Activated T-helper 9 cell treated with anti-CD3 and anti-CD28 coated beads, Interleukin-2, amount 50 U/mL, for 16 hours (primary cell): Measurements from ENCODE around the gene VAC14.

Experiments
- DNase-seq: peaks from one replicate; pipeline ENCODE4 v3.0.0-alpha.2; 2020; ENCODE audit warnings: low read depth

Gene VAC14

DNA sequence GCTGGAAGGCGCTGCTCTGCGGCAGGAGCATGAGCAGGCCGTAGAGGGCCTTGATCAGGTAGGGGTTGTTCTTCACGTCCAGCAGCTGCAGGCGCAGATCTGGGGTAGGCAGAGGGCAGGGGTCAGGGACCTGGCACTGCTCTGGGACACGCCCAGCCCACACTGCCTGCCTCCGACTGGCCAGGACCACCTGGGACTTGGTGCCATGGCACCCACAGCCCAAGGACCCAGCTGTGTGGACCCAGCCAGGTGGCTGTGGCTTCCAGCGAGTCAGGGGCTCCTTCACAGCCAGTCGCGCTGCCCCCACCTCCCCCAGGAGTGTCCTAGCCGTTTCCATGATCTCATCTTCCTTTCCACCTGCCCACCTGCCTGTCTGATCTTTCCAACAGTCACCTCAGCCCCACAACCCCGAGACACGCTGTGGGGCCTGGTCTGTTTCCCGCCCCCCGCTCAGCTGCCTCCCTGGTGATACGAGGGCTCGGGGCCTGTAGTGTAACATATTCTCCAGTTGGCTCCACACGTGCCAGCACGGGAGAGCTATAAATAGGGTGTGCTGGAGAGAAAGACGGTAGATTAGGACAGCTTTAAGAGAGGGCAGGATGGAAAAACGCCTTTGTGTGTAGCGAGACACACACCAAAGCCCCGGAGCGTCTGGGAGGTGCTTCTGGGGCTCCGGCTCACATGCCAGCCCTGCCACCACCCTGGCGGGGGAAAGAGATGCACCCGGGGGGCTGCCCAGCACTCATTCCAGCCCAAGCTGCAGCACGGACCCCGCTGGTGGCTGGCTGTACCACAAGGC lies 107.9 kb downstream of the VAC14 start:
- no peak for DNase-seq

DNA sequence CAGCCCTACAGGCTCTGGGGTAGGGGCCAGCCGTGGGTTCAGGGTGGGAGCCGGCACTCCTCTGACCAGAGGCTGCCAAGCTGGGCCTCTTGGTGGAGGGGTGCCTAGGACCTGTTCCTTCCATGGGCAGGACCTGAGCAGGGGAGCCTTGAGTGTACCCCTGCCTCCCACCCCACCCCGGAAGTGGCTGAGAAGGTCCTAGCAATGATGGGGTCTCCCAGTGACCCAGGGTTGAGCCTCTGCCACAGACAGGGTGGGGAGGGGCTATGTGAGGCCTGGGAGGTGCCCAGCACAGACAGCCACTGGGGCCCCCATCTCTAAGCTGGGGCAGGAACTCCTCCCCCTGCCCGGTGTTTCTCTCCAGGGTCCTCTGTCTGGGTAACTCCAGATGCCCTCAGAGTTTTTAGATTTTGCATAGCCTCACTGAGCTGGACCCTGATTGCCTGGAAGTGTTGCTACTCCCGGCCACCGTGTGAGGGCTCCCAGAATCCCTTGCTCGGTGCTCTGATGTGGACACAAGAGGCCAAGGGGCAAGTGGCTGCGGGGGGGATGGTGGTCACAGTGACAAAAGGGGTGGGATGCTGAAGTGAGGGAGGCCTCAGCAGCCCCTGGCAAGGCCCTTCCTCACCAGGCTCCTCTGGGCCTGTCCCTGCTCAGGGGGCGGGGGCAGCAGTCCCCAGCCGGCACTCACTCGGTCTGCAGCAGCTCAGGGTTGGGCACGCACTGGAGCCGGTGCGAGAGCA lies 108.7 kb downstream of the VAC14 start:
- no peak for DNase-seq

DNA sequence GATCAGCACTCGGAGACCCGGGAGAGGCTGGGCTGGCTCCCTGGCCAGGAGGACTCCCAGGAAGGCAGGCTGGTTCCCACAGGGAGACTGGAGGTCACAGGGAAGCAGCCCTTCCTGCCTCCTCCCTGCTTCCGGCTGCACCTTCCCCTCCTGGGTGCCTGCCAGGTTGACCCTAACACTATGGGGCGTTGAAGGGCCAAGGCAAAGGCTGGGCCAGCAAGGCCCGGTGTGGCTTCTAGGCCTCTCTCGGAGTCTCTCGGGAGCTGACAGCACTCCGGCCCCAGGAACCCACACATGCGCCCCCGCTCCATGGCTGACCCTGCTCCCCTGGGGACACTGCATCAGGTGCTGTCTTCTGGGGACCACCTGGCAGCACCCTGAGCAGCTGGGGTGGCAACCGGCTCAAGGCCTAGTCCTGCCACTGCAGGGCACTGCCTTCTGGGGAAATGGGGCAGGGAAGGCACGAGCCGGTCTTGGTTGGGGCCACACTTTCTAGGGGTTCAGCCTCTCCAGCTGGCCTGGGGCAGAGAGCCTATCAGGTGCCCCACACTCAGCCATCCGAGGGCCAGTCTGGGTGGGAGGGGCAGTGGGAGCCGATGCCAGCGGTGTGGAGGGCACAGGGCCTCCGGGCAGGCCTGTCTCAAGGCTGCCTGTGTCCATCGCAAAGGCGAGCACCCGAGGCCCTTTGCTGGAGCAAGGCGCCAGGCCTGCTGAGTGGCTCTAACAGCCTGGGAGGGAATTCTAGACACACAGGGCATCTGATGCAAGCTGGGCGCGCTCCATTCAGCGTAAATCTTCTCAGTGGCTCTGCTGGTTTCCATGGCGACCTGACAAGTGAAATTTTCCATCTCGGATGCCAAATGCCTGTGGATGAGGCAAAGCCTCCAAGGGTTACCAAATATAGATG lies 109.5 kb downstream of the VAC14 start:
- DNase-seq = no peak

DNA sequence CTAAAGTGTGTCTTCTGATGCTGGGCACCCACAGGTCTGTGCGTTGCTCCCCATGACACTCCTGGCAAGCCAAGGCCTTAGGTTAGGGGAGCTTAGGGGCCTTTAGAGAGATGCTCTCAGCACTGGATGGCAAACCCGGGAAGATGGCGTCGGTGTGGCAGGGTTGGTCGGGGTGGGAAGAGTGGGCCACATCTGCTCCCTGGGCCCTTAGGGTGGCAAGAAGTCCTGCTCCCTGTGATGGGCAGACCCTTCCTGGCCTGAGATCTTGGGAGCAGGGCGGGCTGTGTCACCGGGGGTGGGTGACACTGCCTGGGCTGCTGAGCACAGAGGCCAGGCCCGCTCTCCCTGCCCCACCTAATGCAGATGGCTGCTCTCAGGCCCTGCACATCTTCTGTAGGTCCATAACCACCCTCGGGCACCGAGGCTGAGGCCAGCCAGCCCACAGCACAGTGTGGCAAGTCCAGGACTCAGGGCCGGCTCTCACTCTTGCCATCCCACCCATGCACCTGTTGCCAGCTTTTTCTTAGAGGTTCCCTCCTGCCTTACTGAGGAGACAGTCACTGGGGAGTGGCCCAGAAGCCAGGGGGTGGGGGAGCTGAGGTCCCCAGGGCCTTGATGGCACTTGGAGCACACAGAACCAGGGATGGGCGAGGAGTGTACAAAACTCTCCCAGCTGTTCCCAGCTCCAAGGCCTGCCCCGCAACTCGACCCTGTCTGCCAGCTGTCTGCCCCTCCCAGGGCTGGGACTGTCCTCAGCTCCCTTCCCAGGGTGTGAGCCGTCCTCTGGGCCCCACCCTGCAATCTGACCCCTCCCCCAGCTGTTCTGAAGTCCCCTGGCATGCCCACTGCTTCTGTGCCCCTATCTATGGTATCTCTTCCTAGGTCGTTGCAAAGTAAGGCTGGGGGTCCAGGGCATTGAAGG lies 110.7 kb downstream of the VAC14 start:
- no peak for DNase-seq

DNA sequence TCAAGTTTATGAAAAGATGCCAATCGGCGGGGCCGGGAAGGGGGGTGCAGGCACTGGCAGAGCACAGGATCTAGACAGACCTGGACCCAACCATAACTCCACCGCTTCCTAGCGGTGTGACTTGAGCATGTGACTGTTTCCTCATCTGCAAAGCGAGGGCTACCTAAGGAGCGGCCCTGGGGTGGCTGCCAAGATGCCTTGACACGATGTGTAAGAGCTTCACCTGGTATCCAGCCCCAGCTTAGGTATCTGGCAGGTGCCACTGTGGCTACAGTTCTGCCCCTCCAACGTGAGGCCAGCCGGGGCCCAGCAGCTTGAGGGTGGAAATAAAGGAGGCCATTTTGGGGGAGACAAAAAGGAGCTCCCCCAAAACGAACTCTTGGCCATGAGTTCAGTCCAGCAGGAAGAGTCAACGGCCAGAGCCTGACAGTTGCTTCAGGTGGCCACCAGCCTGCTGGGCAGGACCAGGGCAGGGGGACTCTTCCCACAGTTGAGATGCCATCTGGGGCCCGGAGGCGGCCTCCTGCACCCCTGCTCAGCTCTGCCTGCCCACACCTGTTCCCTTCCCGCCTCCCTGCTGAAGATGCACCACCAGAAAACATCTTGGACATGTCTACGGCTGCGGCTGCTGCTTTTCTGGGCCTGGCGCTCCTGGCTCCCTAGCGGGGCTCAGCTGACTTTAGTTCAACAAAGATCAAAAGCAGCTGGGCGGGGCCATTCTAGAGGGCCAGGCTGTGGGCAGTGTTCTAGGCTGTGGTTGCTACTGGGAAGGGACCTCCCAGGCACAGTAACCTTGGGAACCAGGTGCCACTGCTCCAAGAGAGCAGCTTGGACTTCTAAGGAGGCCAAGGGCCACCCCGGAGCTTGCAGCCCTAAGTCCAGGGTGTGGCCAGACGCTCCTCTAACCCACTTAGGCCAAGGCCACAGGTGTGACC lies 111.7 kb downstream of the VAC14 start:
- no peak for DNase-seq

DNA sequence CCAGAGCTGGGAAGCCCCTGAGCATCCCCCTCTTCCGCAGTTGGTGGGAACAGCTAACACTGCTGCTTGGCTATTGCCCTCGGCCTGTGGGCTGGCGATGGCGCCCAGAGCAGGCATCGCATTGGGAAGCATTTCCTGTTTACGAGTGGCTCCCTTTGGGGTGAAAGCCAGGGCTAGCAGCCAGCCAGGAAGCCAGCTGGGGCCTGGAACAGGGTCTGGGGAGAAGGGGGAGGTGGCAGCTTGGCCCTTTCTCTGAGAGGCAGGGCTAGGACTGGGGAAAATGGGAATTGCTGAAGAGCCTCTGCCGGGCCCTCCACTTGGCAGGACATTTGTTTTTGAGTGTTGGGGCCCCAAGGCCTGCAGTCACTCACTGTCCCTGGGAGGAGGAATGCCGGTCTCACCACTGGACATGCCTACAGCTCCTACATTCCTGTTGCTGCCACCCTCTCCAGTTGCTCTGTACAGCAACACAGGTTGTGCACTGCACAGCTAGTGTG lies 112.7 kb downstream of the VAC14 start:
- no peak for DNase-seq

DNA sequence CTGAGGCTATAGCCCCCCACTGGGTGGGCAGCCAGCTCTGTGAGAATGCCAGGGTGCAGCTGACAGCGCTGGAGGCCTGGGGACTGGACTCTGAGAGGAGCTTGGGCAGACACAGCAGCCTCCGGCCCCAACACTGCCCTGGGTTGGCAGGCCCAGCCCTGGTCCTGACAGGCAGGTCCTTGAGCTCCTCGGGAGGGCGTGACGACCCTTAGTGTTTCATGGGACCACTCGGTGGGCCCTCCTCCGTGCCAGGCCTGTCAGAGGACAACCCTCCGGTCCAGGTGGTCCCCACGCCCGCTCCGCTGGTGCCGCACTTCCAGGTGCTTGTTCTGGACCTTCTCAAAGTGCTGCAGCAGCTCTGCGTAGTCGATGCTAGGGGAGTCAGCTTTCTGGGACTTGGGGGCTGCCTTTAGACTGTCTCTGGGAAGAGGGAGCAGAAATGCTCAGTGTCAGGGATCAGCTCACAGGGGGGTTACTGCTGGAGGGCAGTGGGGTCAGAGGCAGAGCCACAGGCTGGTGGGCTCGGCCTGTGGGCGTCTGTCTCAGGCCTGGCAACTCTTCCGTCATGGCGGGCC lies 113.2 kb downstream of the VAC14 start:
- no peak for DNase-seq

DNA sequence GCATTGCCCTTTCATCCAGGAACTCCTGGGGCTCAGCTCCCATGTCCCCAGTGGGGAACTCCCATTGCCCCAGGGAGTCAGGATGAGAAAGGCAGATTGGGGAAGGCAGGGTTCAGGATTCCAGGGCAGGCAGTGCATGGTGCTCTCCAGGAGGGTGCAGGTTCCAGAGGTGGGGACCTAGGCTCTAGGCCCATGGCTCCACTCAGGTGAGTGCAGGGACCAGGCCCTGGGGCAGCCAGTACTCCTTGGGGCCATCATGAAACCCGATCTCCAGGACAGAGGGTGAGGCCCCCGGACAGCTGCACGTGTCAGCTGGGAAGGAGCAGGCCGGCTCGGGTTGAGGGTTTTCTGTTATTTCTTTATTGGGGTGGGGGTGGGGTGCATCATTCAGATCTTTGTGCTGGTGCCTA lies 113.9 kb downstream of the VAC14 start:
- DNase-seq = no peak

DNA sequence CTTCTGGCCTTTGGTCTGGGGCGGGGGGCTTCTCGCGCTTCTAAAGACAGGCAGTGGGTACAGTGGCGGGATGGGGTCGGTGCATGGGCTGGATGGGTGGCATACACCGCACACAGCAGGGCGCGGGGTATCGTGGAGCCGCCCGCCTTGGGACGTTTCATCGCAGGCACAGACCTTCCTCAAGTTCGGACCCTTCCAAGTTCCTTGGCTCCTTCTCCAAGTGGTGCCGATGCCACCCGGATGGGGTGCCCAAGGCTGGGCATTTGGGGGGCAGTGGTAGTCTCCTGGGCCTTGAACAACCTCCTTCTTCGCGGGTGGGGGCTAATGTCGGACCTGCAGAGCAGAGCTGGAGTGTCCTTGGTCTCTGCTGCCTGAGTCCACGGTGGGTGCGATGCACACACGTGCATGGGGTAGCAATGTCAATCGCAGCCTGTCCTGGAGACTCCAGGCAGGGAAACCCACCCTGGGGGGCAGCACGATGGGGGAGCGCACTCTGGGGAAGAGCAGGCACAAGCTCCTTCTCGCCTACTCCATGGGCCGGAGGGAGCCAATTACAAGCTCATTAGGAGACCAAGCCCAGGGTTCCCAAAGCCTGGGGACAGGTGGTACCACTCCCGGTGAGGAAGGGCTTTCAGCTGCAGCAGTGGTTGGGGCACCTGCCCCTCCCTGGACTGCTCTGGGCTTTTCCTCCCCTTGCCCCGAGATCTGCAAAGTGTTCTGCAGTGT lies 114.4 kb downstream of the VAC14 start:
- DNase-seq = no peak

DNA sequence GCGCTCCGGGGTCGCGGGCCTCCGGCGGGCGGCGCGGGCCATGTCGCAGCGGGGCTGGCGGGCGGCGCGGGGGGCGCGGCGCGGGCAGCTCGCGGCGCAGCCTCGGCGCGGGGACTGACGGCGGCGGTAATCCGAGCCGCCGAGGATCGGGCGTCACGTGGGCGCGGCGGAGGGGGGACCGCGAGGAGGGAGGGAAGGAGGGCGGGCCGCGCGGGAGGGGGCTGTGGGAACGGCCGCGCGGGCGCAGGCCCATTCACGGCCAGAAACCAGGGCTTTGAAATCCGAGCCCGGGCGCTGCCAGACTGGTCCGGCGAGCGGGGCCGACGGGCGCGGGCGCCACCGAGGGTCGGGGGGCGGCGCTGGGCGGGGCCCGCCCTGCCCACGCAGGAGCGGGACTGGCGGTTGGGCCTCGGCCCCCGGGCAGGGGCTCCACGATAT lies 115.0 kb downstream of the VAC14 start, which contains the start of gene MTSS2:
MTSS2 (minus strand) TSS at position 116 of the 438 bp plus-strand sequence. CDS start 262 bp downstream, outside the sequence.
- DNase-seq = no peak

DNA sequence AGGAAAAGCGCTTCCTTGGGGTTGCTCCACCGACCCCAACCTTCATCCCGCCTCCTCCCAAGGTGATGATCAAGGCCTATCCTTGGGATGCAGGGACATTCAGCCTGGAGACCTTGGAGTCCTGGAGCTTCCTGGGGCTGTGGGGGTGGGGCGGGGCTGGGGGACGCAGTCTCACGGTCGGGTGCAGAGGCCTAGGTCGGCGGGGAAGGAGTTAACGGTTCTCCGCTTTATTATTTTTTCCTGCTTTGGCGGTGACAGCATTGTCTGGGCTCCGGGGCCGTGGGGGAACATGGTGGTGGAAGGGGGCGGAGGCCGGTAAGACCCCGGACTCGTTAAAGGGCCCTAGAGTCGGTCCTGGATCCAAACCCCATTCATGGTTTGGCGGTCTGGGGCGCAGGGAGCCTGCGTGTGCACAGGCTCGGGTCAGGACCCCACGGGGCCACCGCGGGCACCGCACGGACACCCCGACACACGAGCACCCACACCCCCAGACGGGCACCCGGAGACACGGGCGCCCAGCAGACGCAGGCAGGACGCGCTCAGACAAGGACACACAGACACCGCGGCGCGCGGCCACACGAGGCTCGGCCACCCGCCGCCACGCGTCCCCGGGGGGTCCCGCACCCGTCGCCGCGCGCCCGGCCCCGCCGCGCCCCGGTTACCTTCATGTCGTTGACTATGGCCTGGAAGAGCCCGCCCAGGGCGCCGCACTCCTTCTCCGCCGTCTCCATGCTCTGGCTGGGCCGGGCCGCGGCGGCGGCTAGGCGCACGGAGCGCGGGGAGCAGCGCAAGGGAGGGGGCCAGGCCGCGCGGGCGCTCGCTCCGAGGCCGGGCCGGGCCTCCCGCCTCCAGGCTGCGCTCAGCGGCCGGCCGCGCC lies 115.7 kb downstream of the VAC14 start:
- DNase-seq = no peak

DNA sequence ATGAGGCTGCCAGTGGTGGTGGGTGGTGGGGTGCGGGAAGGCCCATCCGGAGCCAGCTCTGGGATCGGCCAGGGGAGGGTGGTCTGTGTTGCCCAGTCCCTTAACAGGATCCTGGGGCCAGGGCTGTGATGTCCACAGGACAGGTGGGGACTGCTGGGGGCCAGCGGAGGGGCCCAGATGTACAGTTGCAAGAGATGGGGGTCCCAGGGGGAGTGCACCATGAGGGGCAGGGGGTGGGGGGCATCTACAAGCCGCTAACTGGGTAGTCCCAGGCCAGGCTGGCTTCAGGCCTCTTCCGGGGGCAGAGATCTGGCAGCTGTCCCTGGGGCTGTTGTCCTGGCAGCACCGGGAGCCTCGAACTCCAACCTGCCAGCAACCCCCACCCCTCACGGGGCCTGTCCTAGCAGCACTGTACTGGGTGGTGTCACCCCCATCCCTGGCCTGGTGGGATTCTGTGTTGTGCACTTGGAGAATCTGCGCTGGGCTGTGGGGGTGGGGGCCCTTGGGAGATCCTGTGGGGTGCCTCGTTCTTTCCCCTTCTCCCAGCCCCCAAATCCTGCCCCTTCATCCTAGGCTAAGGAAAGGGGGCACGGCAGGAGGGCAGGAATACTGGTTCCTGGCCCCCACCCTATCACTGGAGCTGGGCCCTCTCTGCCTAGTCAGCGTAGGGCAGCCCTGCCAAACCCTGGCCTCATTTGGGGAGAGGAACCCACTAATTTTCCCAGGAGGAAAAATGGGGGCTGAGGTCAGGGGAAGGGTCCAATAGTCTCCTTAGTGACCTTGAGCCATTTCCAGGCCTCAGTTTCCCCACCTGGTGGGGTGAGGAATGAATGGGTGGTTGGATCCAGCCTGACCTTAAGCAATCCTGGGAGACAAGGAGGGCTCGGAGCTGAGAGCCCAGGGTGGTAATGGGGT lies 116.6 kb downstream of the VAC14 start:
- DNase-seq = no peak

DNA sequence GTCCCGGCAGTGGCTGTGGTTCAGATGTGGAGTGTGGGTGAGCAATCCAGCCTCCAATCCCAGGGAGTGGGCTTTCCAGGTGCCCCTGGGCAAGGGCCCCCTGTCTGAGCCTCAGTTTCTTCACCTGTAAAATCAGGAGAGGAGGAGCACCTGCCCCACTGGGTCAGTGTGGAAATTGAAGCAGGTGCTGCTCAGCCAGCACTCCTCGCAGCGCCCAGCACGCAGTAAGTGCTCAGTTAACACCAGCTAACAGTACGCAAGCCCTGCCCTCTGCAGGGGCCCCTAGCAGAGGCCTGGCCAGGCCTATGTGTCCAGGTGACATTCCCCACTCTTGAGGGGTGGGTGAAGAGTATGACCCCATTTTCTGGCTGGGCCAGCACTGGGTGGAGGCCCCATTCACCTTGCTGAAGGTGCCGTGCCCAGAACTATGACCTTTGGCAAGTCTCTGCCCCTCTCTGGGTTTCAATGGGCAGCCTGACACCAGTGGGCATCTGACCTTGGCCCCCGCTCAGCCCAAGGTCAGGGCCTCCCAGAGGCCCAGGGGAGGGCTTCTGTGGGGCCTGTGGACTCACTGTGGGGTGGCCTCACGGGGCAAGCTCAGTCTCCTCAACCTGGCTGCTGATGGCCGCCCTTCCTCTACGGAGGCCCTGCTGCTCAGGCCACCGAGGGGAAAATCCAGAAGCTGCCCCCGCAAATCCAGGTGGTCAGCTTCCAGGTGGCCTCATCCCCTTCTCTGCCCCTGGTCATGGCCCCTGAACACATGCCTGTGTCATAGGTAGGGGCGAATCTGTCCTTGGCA lies 117.6 kb downstream of the VAC14 start:
- no peak for DNase-seq

DNA sequence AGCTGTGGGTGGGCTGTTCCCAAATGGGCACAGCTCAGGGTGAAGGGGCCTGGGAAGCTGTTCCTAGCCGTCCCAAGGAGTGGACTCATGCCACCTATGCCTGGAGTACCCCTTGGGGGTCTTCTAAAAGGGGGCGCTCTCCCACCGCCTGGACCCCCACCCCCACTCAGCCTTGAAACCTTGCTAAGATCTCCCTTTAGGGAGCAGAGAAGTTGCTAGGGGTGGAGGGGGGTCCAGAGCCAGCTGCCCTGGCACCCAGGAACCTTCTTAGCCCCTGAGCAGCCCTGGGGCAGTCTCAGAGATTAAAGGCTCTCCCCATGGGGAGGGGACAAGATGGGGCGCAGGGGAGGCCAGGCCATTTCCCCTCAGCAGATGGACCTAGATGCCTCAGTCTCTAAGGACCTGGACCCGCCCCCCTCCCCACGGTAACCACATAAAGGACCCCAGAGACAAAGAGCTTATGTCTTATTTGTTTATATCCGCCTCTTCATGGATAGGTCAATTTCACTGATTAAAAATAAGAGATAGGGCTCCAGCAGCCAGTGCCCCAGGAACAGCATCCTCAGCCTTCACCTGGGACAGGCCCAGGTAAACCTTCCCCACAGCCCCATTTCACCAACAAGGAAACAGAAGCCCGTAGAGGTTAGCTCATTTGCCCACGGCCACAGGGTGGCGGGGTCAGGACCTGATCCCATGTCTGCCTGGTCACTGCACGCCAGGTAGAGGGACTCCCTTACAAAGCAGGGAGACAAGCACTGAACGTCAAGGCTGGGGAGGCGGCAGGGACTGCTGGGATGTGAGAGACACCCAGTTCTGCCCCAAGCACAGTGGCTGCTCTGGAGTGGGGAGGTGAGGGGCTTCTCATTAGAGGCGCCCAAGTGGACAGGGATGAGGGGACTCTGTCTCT lies 118.5 kb downstream of the VAC14 start:
- DNase-seq = no peak
